BJ (cell line): ENCODE data around the gene RIPOR1. TPM values are rescaled to one million over a fixed set of nuclear protein-coding genes. Genes with fewer than 3 reads are reported as not detected.
"Not testable (repeated sequence)": the region's sequence is repeated elsewhere in the genome, so short reads cannot be mapped to it uniquely, and the experiment has no call there.

Experiments
- CTCF ChIA-PET: fragments of 350-600 bp; formaldehyde crosslinking; extraction: SDS; loops from one replicate; lab custom pipeline; 2021; ENCODE audit warnings: antibody characterized with exemption, inconsistent platforms; lab: Yijun Ruan, JAX
- POLR2A ChIA-PET: fragments of 300-600 bp; sonication (Branson Sonifier 250); formaldehyde crosslinking; extraction: SDS; loops from one replicate; lab custom pipeline; 2021; ENCODE audit warnings: antibody characterized with exemption; lab: Charles Lee
- DNase-seq: peaks from one replicate; pipeline ENCODE4 v3.0.0-alpha.2; 2011; ENCODE audit warnings: low read depth
- H3K27me3 ChIP-seq: 2 replicates; pipeline ENCODE4 v1.6.0; 2011; ENCODE audit warnings: low read length; ENCODE audit not compliant: control insufficient read depth, insufficient read depth
- H3K36me3 ChIP-seq: 2 replicates; pipeline ENCODE4 v1.5.1; 2011; ENCODE audit warnings: low read length; ENCODE audit not compliant: control insufficient read depth, insufficient read depth
- H3K4me3 ChIP-seq: 2 replicates; pipeline ENCODE4 v1.5.1; 2011; ENCODE audit warnings: low read depth, mild to moderate bottlenecking, control low read depth, low read length
- CTCF ChIP-seq: IDR thresholded peaks from 2 replicates; pipeline ENCODE4 v1.5.1; 2011; ENCODE audit warnings: low read depth, mild to moderate bottlenecking, control low read depth, inconsistent platforms, low read length, moderate library complexity; ENCODE audit not compliant: insufficient read depth
- polyA plus RNA-seq: library from polyadenylated mRNA; depleted of rRNA; stranded (reverse); fragments of >200 nt; gene quantifications from 2 replicates; pipeline ENCODE4 v1.2.3, GENCODE V29; 2011

The RIPOR1 gene
- polyA plus RNA-seq, 1 experiment, result 12.7 TPM

GRCh38 chr16:67483150-67483549 is 45.5 kb upstream of the RIPOR1 start, which contains the start of gene AGRP:
AGRP (minus strand) TSS chr16:67483547; CDS start chr16:67483398, 149 bp downstream.
- H3K4me3 ChIP-seq, result no peak within 1 kb of the TSS

GRCh38 chr16:67483731-67484525 is 44.7 kb upstream of the RIPOR1 start:
- H3K4me3 ChIP-seq, result no peak overlapping the region
- POLR2A ChIA-PET, result interaction anchor here (0.6 kb wide), 1 partner anchor 207 kb away, joined by 3 read pairs; no protein-coding TSS in a partner anchor

More at GRCh38 chr16:67483150-67483549, 45.5 kb upstream of the RIPOR1 start, which contains the start of gene AGRP:
- Histone ChIP-seq H3K27me3 (no peaks in the 10 kb centered on the region), H3K36me3 (no peaks in the 10 kb centered on the region)
- TF ChIP-seq CTCF, result no peak
- ChIA-PET POLR2A (no interaction called here), CTCF (interaction anchor here (0.7 to 8.8 kb wide), 3 partner anchors 33 to 56 kb away, joined by 3 to 63 read pairs (median 48); no protein-coding TSS in a partner anchor)
- DNase-seq, result no peak

GRCh38 chr16:67486805-67487204 is 41.8 kb upstream of the RIPOR1 start:
- CTCF ChIA-PET, result interaction anchor here (0.6 to 8.8 kb wide), 2 partner anchors 15 to 34 kb away, joined by 4 to 63 read pairs; no protein-coding TSS in a partner anchor
- POLR2A ChIA-PET, result no interaction called here

More at GRCh38 chr16:67483731-67484525, 44.7 kb upstream of the RIPOR1 start:
- no peaks in the 10 kb centered on the region for H3K36me3 ChIP-seq
- no peak for DNase-seq
- no peaks in the 10 kb centered on the region for H3K27me3 ChIP-seq
- CTCF ChIA-PET, result interaction anchor here (1.2 to 8.8 kb wide), 4 partner anchors 10 to 77 kb away, joined by 3 to 63 read pairs (median 13); no protein-coding TSS in a partner anchor
- no peak for TF ChIP-seq CTCF

GRCh38 chr16:67487561-67487960 is 41.1 kb upstream of the RIPOR1 start:
- H3K27me3 ChIP-seq, POLR2A ChIA-PET, H3K4me3 ChIP-seq, H3K36me3 ChIP-seq, DNase-seq: not testable (repeated sequence)
- CTCF ChIA-PET, result interaction anchor here (0.6 to 8.8 kb wide), 3 partner anchors 16 to 33 kb away, joined by 4 to 63 read pairs (median 27); no protein-coding TSS in a partner anchor

More at GRCh38 chr16:67486805-67487204, 41.8 kb upstream of the RIPOR1 start:
- Histone ChIP-seq H3K27me3 (no peaks in the 10 kb centered on the region), H3K4me3 (no peak overlapping the region), H3K36me3 (no peaks in the 10 kb centered on the region)
- no peak for DNase-seq
- TF ChIP-seq CTCF, result no peak

- H3K4me3 ChIP-seq, result no peak overlapping the region
- no peak for TF ChIP-seq CTCF
- ChIA-PET POLR2A (no interaction called here), CTCF (interaction anchor here (0.8 to 4.1 kb wide), 8 partner anchors 7 to 304 kb away, joined by 3 to 27 read pairs (median 4); partner anchors contain the start of genes ATP6V0D1 and CARMIL2)
- DNase-seq, result no peak
- no peaks in the 10 kb centered on the region for H3K36me3 ChIP-seq
- no peaks in the 10 kb centered on the region for H3K27me3 ChIP-seq
Observed at GRCh38 chr16:67489401-67490083, 39.1 kb upstream of the RIPOR1 start.
